HepG2 (cell line): Measurements from ENCODE around the gene PEAK1. TPM values are rescaled to one million over a fixed set of nuclear protein-coding genes. Genes with fewer than 3 reads are reported as not detected.

Experiments used
- ATAC-seq: fragments of 200-7000 bp; cut with Tn5 transposase; 3 replicates; pipeline ENCODE4 v1.9.1; 2020; ENCODE audit warnings: mild to moderate bottlenecking, moderate library complexity
- BruUV-seq: library from RNA; stranded (reverse); fragments of 400-500 nt; replicated peaks from 2 replicates; lab custom pipeline; 2021; lab: Mats Ljungman, UMichigan
- CTCF ChIA-PET: fragments of 300-600 bp; formaldehyde crosslinking; extraction: SDS; loops from one replicate; lab custom pipeline; 2021; ENCODE audit warnings: low total read pairs, inconsistent platforms, low intra/inter-chr PET ratio; lab: Yijun Ruan, JAX
- POLR2A ChIA-PET: fragments of 350-600 bp; sonication (Branson Sonifier 250); formaldehyde crosslinking; loops from one replicate; lab custom pipeline; 2020; ENCODE audit warnings: antibody characterized with exemption, inconsistent platforms; lab: Yijun Ruan, JAX
- DNase-seq: peaks from one replicate; pipeline ENCODE4 v3.0.0-alpha.2; 2015; ENCODE audit warnings: low spot score
- FAIRE-seq: peaks from 3 replicates; lab custom pipeline; 2011; peaks lifted over from hg19 to GRCh38; lab: Jason Lieb, UNC
- H2AFZ ChIP-seq: one replicate; pipeline ENCODE4 v1.6.1; 2011; ENCODE audit warnings: low read length, inconsistent platforms
- H3K27ac ChIP-seq: fragments of 300-600 bp; 3 replicates; pipeline ENCODE4 v1.8.0; 2011; ENCODE audit warnings: mixed run types, mild to moderate bottlenecking, mixed read lengths, low read length, inconsistent platforms; ENCODE audit not compliant: insufficient read depth; ENCODE audit errors: extremely low read length
- H3K27me3 ChIP-seq, 2 experiments: fragments of 200-600 bp in 1 of 2; 2 replicates in 1 of 2; 3 replicates in 1 of 2; pipeline versions ENCODE4 v1.6.0 to v1.8.0; 2011; ENCODE audit warnings: low read length in 2 of 2, mild to moderate bottlenecking in 2 of 2, moderate library complexity in 2 of 2, inconsistent platforms in 1 of 2; ENCODE audit not compliant: insufficient read depth in 2 of 2, control insufficient read depth in 1 of 2
- H3K36me3 ChIP-seq, 2 experiments: fragments of 200-600 bp in 1 of 2; replicated peaks in 1 of 2; 2 replicates in 1 of 2; 3 replicates in 1 of 2; pipeline versions ENCODE4 v1.5.1 to v1.8.0; 2011; ENCODE audit warnings: low read length in 2 of 2, inconsistent platforms in 1 of 2; ENCODE audit not compliant: insufficient read depth in 2 of 2, control insufficient read depth in 1 of 2
- H3K4me1 ChIP-seq: 2 replicates; pipeline ENCODE4 v1.5.1; 2012; ENCODE audit warnings: low read length, inconsistent platforms; ENCODE audit not compliant: insufficient read depth
- H3K4me2 ChIP-seq: 2 replicates; pipeline ENCODE4 v1.6.0; 2011; ENCODE audit warnings: low read depth, low read length, inconsistent platforms
- H3K4me3 ChIP-seq, 3 experiments: fragments of 200-600 bp in 1 of 3; sonication (generic), shearing (Covaris generic) in 1 of 3; replicated peaks in 1 of 3; 2 replicates each; pipeline ENCODE4 v1.5.1; 2011 to 2016; ENCODE audit warnings: low read length in 3 of 3, inconsistent platforms in 2 of 3, low read depth in 2 of 3, mild to moderate bottlenecking in 2 of 3, control low read depth in 1 of 3, mixed read lengths in 1 of 3; ENCODE audit not compliant: insufficient read depth in 1 of 3
- H3K79me2 ChIP-seq: one replicate; pipeline ENCODE4 v1.6.1; 2011; ENCODE audit warnings: low read length, inconsistent platforms; ENCODE audit not compliant: insufficient read depth
- H3K9ac ChIP-seq: 2 replicates; pipeline ENCODE4 v1.6.0; 2011; ENCODE audit warnings: mild to moderate bottlenecking, low read depth, low read length, inconsistent platforms; ENCODE audit not compliant: insufficient read depth
- H3K9me3 ChIP-seq: 2 replicates; pipeline ENCODE4 v1.5.1; 2012; ENCODE audit warnings: mild to moderate bottlenecking, low read length
- H4K20me1 ChIP-seq: 2 replicates; pipeline ENCODE4 v1.6.0; 2011; ENCODE audit warnings: inconsistent platforms, mild to moderate bottlenecking, low read length, moderate library complexity; ENCODE audit not compliant: insufficient read depth
- GATA4 ChIP-seq: sonication (generic); IDR thresholded peaks from 2 replicates; pipeline ENCODE4 v1.6.1; 2016; ENCODE audit warnings: antibody characterized with exemption, low read depth, borderline replicate concordance
- KLF15 ChIP-seq: sonication (generic); formaldehyde crosslinking; IDR thresholded peaks from 2 replicates; pipeline ENCODE4 v1.8.1; 2023; ENCODE audit warnings: borderline replicate concordance, mild to moderate bottlenecking, inconsistent platforms, missing genetic modification reagents, mixed read lengths
- MBD4 ChIP-seq: IDR thresholded peaks from 2 replicates; pipeline ENCODE4 v1.6.1; 2012; ENCODE audit warnings: low read length, inconsistent platforms, borderline replicate concordance
- MXI1 ChIP-seq: IDR thresholded peaks from 3 replicates; pipeline ENCODE4 v1.6.1; 2012; ENCODE audit warnings: low read depth, low read length, inconsistent platforms, borderline replicate concordance
- RFX1 ChIP-seq: fragments of 450-650 bp; IDR thresholded peaks from 2 replicates; pipeline ENCODE4 v1.6.1; 2017
- RFXAP ChIP-seq: sonication (generic); formaldehyde crosslinking; IDR thresholded peaks from 2 replicates; pipeline ENCODE4 v1.4.0; 2020; ENCODE audit warnings: missing genetic modification reagents, borderline replicate concordance
- ZNF543 ChIP-seq: sonication (generic); formaldehyde crosslinking; IDR thresholded peaks from 2 replicates; pipeline ENCODE4 v1.4.0; 2020; ENCODE audit warnings: mild to moderate bottlenecking, missing genetic modification reagents
- ZNF782 ChIP-seq: sonication (generic); formaldehyde crosslinking; IDR thresholded peaks from 2 replicates; pipeline ENCODE4 v1.4.0; 2020; ENCODE audit warnings: missing genetic modification reagents, mild to moderate bottlenecking, borderline replicate concordance
- ZSCAN25 ChIP-seq: sonication (generic); formaldehyde crosslinking; IDR thresholded peaks from 2 replicates; pipeline ENCODE4 v1.8.0; 2022; ENCODE audit warnings: mild to moderate bottlenecking, missing genetic modification reagents
- in situ Hi-C: cut with HindIII; loops from 2 replicates; pipeline ENCODE4 v1.10.0; 2017; ENCODE audit warnings: low pct_unique_long_range_greater_than_20kb; ENCODE audit not compliant: extremely low pct_ligation_motif_present
- intact Hi-C: fragments of 100-400 bp; cut with micrococcal nuclease; formaldehyde crosslinking; loops from one replicate; pipeline ENCODE4 v1.10.0; 2022; ENCODE audit not compliant: unreplicated experiment
- polyA plus RNA-seq, 8 experiments: library from polyadenylated mRNA; depleted of rRNA in 3 of 8; stranded (reverse) in 7 of 8; unstranded in 1 of 8; fragments of >200 nt; fragmentation: Illumina TruSeq in 4 of 8; extraction: Trizol in 4 of 8; gene quantifications; 2 replicates each; pipeline versions ENCODE4 v1.2.1 to v1.2.3, GENCODE V29; 2011 to 2016; ENCODE audit warnings: low read depth in 4 of 8, missing spikeins in 1 of 8, mixed read lengths in 1 of 8; ENCODE audit not compliant: insufficient read depth in 1 of 8
- total RNA-seq, 5 experiments: library from RNA; depleted of rRNA; stranded (reverse); fragments of >200 nt; fragmentation: Illumina TruSeq; extraction: Trizol; gene quantifications; 2 replicates each; pipeline ENCODE4 v1.2.3, GENCODE V29; 2016; ENCODE audit warnings: low read depth in 1 of 5
- TF ChIP-seq, protein P1 (sequence below): sonication (generic); formaldehyde crosslinking; conservative IDR thresholded peaks from 2 replicates; pipeline ENCODE4 v1.4.0; 2020; ENCODE audit warnings: missing genetic modification reagents
- TF ChIP-seq, protein P2 (sequence below): sonication (generic); formaldehyde crosslinking; IDR thresholded peaks from 2 replicates; pipeline ENCODE4 v1.5.1; 2020; ENCODE audit warnings: missing genetic modification reagents, mild to moderate bottlenecking, borderline replicate concordance
- TF ChIP-seq, protein P3 (sequence below): sonication (generic); formaldehyde crosslinking; IDR thresholded peaks from 2 replicates; pipeline ENCODE4 v1.4.0; 2020; ENCODE audit warnings: missing genetic modification reagents

Gene PEAK1
- total and polyA plus RNA-seq, 2 of the 13 experiments (the other 11 are each of a cell fraction or from before 2014, with no cell fraction given) = 6.0 to 6.6 TPM

DNA sequence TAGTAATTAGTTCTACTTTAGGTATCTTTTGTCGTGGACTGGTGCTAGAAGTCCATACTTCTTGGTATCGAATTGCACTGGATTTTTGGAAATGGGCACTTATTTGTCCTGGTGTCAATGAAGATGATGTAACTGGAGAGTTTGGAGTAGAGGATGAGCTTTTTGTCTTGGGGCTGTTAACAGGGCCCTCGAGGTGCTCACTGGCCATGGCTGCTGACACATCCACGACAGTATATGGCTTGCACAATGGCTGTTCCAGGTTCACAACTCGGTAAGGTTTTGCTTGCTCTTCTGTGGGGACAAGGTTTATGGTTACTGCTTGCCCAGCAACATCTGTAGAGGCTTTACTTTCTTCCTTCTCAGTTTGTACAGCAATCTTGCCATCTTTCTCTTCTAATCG is 239.6 kb downstream of the PEAK1 start (continued):
- TF ChIP-seq, protein P1, sequence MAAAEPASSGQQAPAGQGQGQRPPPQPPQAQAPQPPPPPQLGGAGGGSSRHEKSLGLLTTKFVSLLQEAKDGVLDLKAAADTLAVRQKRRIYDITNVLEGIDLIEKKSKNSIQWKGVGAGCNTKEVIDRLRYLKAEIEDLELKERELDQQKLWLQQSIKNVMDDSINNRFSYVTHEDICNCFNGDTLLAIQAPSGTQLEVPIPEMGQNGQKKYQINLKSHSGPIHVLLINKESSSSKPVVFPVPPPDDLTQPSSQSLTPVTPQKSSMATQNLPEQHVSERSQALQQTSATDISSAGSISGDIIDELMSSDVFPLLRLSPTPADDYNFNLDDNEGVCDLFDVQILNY (CRISPR knock-in tag) = no peak
- TF ChIP-seq RFX1 (no peak), RFXAP (CRISPR knock-in tag) (no peak), MBD4 (no peak)
- TF ChIP-seq, protein P2, sequence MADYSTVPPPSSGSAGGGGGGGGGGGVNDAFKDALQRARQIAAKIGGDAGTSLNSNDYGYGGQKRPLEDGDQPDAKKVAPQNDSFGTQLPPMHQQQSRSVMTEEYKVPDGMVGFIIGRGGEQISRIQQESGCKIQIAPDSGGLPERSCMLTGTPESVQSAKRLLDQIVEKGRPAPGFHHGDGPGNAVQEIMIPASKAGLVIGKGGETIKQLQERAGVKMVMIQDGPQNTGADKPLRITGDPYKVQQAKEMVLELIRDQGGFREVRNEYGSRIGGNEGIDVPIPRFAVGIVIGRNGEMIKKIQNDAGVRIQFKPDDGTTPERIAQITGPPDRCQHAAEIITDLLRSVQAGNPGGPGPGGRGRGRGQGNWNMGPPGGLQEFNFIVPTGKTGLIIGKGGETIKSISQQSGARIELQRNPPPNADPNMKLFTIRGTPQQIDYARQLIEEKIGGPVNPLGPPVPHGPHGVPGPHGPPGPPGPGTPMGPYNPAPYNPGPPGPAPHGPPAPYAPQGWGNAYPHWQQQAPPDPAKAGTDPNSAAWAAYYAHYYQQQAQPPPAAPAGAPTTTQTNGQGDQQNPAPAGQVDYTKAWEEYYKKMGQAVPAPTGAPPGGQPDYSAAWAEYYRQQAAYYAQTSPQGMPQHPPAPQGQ (CRISPR knock-in tag) = no peak

DNA sequence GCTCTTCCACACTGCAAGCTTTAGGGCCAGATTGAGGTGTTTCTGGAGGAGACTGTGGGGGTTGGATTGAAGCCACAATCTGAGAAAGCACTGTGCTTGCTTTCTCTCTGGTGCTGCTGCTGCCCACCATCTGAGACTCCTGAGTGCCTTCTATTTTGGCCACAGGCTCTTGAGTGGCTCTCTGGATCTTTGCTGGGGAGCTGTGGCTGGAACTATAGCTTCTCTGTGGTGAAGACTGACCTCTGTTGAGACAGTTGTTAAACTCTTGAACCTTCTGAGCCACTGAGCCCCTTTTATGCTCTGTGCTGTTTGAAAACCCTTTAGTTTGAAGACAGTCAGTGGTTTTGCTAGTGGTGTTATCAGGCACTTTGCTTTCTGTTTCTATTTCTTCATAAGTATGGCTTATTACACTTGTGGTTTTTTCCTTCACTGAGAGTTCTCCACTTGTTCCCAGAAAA is 240.3 kb downstream of the PEAK1 start:
- intact Hi-C loops = no loop called here
- no peak overlapping the region for H3K4me2 ChIP-seq
- H3K79me2 ChIP-seq = no peaks in the 10 kb centered on the region
- no peak overlapping the region for H3K27ac ChIP-seq
- ATAC-seq = no peak
- POLR2A ChIA-PET = no interaction called here
- peaks cover 11% of the 10 kb centered on the region for H3K4me1 ChIP-seq
- DNase-seq = no peak
- in situ Hi-C loops = no loop called here
- no peaks in the 10 kb centered on the region for H4K20me1 ChIP-seq
- H3K4me3 ChIP-seq = no peak overlapping the region
- CTCF ChIA-PET = no interaction called here
- TF ChIP-seq MXI1 = no peak
- TF ChIP-seq ZSCAN25 (CRISPR knock-in tag) = no peak
- no peak for TF ChIP-seq ZNF543 (CRISPR knock-in tag)
- TF ChIP-seq ZNF782 (CRISPR knock-in tag) = no peak
- no peak for TF ChIP-seq GATA4
- TF ChIP-seq KLF15 (CRISPR knock-in tag) = no peak
- TF ChIP-seq, protein P3, sequence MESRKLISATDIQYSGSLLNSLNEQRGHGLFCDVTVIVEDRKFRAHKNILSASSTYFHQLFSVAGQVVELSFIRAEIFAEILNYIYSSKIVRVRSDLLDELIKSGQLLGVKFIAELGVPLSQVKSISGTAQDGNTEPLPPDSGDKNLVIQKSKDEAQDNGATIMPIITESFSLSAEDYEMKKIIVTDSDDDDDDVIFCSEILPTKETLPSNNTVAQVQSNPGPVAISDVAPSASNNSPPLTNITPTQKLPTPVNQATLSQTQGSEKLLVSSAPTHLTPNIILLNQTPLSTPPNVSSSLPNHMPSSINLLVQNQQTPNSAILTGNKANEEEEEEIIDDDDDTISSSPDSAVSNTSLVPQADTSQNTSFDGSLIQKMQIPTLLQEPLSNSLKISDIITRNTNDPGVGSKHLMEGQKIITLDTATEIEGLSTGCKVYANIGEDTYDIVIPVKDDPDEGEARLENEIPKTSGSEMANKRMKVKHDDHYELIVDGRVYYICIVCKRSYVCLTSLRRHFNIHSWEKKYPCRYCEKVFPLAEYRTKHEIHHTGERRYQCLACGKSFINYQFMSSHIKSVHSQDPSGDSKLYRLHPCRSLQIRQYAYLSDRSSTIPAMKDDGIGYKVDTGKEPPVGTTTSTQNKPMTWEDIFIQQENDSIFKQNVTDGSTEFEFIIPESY (CRISPR knock-in tag) = no peak
- no peak overlapping the region for H2AFZ ChIP-seq
- H3K27me3 ChIP-seq = no peaks in the 10 kb centered on the region
- no peaks in the 10 kb centered on the region for H3K9me3 ChIP-seq
- TSS peak; percentile 48 for BruUV-seq
- H3K36me3 ChIP-seq = peaks cover 3 to 8% of the 10 kb centered on the region in 2 experiments; a peak in 2 of 5 replicates
- no peak overlapping the region for H3K9ac ChIP-seq
- no peak for FAIRE-seq
